Osteoblast (primary cell): Measurements from ENCODE around the gene HSPH1. TPM values are rescaled to one million over a fixed set of nuclear protein-coding genes. Genes with fewer than 3 reads are reported as not detected.

Source experiments
- DNase-seq: peaks from one replicate; pipeline ENCODE4 v3.0.0; 2011; ENCODE audit warnings: low spot score, mixed read lengths; ENCODE audit not compliant: insufficient read length; ENCODE audit errors: missing footprints
- H2AFZ ChIP-seq: 2 replicates; pipeline ENCODE4 v1.6.0; 2011; ENCODE audit warnings: mild to moderate bottlenecking, low read length
- H3K27ac ChIP-seq: 2 replicates; pipeline ENCODE4 v1.5.1; 2011; ENCODE audit warnings: mild to moderate bottlenecking, low read depth, low read length, moderate library complexity
- H3K27me3 ChIP-seq: 2 replicates; pipeline ENCODE4 v1.6.0; 2012; ENCODE audit warnings: mild to moderate bottlenecking, control low read depth, inconsistent platforms, low read length, moderate library complexity; ENCODE audit not compliant: insufficient read depth
- H3K36me3 ChIP-seq: 2 replicates; pipeline ENCODE4 v1.5.1; 2011; ENCODE audit warnings: mild to moderate bottlenecking, low read length, control low read depth, moderate library complexity; ENCODE audit not compliant: insufficient read depth
- H3K4me1 ChIP-seq: 2 replicates; pipeline ENCODE4 v1.5.1; 2011; ENCODE audit warnings: mild to moderate bottlenecking, low read length, control low read depth, moderate library complexity; ENCODE audit not compliant: insufficient read depth
- H3K4me2 ChIP-seq: 2 replicates; pipeline ENCODE4 v1.6.0; 2011; ENCODE audit warnings: mild to moderate bottlenecking, low read length; ENCODE audit not compliant: insufficient read depth
- H3K4me3 ChIP-seq: fragments of 200-600 bp; sonication (generic); 3 replicates; pipeline ENCODE4 v1.5.1; 2012; ENCODE audit warnings: mild to moderate bottlenecking, low read length, inconsistent platforms; ENCODE audit not compliant: insufficient read depth
- H3K79me2 ChIP-seq: 2 replicates; pipeline ENCODE4 v1.6.0; 2012; ENCODE audit warnings: mild to moderate bottlenecking, low read length, control low read depth, inconsistent platforms; ENCODE audit not compliant: insufficient read depth
- H3K9me3 ChIP-seq: 2 replicates; pipeline ENCODE4 v1.5.1; 2011; ENCODE audit warnings: low read depth, low read length, control low read depth
- H4K20me1 ChIP-seq: 2 replicates; pipeline ENCODE4 v1.6.0; 2012; ENCODE audit warnings: mild to moderate bottlenecking, low read length, control low read depth; ENCODE audit not compliant: insufficient read depth
- CTCF ChIP-seq: IDR thresholded peaks from 2 replicates; pipeline ENCODE4 v1.5.1; 2011; ENCODE audit warnings: mild to moderate bottlenecking, low read depth, low read length, moderate library complexity; ENCODE audit errors: extremely low read depth
- total RNA-seq: library from RNA; depleted of rRNA; stranded (reverse); fragments of >200 nt; gene quantifications from 2 replicates; pipeline ENCODE4 v1.2.3, GENCODE V29; 2012

The HSPH1 gene
- total RNA-seq, 1 donor: 35.5 TPM

GRCh38 chr13:31195616-31196015, 33.9 kb upstream of the HSPH1 start:
- H2AFZ ChIP-seq: no peak overlapping the region
- H3K4me2 ChIP-seq: no peak overlapping the region
- H3K27ac ChIP-seq: no peak overlapping the region
- peaks cover 5% of the 10 kb centered on the region for H3K79me2 ChIP-seq
- H3K9me3 ChIP-seq: no peaks in the 10 kb centered on the region
- TF ChIP-seq CTCF: no peak
- H3K27me3 ChIP-seq: no peaks in the 10 kb centered on the region
- no peaks in the 10 kb centered on the region for H3K36me3 ChIP-seq
- no peak for DNase-seq
- H3K4me1 ChIP-seq: no peaks in the 10 kb centered on the region
- no peaks in the 10 kb centered on the region for H4K20me1 ChIP-seq
- H3K4me3 ChIP-seq: no peak overlapping the region

GRCh38 chr13:31192306-31192705, 30.6 kb upstream of the HSPH1 start:
- Histone ChIP-seq H4K20me1 (no peaks in the 10 kb centered on the region), H3K27ac (no peak overlapping the region), H2AFZ (no peak overlapping the region), H3K4me1 (no peaks in the 10 kb centered on the region), H3K4me3 (no peak overlapping the region), H3K79me2 (no peaks in the 10 kb centered on the region), H3K36me3 (no peaks in the 10 kb centered on the region), H3K4me2 (no peak overlapping the region), H3K9me3 (no peaks in the 10 kb centered on the region), H3K27me3 (no peaks in the 10 kb centered on the region)
- TF ChIP-seq CTCF: no peak
- no peak for DNase-seq

- Histone ChIP-seq H3K27me3 (no peaks in the 10 kb centered on the region), H2AFZ (no peak overlapping the region), H4K20me1 (no peaks in the 10 kb centered on the region), H3K79me2 (no peaks in the 10 kb centered on the region), H3K27ac (no peak overlapping the region), H3K36me3 (no peaks in the 10 kb centered on the region), H3K4me3 (no peak overlapping the region), H3K9me3 (no peaks in the 10 kb centered on the region), H3K4me2 (no peak overlapping the region), H3K4me1 (no peaks in the 10 kb centered on the region)
- DNase-seq: no peak
- TF ChIP-seq CTCF: no peak
Measured at GRCh38 chr13:31191748-31192147, 30.0 kb upstream of the HSPH1 start.

- Histone ChIP-seq H3K27me3 (no peaks in the 10 kb centered on the region), H4K20me1 (no peaks in the 10 kb centered on the region), H2AFZ (no peak overlapping the region), H3K36me3 (no peaks in the 10 kb centered on the region), H3K4me3 (no peak overlapping the region), H3K4me1 (no peaks in the 10 kb centered on the region), H3K9me3 (no peaks in the 10 kb centered on the region), H3K4me2 (no peak overlapping the region), H3K27ac (no peak overlapping the region), H3K79me2 (no peaks in the 10 kb centered on the region)
- DNase-seq: no peak
- no peak for TF ChIP-seq CTCF
Measured at GRCh38 chr13:31184981-31185645, 23.4 kb upstream of the HSPH1 start.
